NCI-H345 treated with DMSO at 0.1 percent for 48 hours (cell line): Measurements from ENCODE around the gene FNDC3B.

Source experiments
- DNase-seq: peaks from one replicate; lab custom pipeline; 2025; ENCODE audit not compliant: unreplicated experiment; lab: John Stamatoyannopoulos, UW

FNDC3B gene

GRCh38 chr3:172163320-172163719 is 123.9 kb downstream of the FNDC3B start:
- DNase-seq, result no peak

GRCh38 chr3:172164620-172165362 is 125.4 kb downstream of the FNDC3B start:
- DNase-seq, result no peak

DNA sequence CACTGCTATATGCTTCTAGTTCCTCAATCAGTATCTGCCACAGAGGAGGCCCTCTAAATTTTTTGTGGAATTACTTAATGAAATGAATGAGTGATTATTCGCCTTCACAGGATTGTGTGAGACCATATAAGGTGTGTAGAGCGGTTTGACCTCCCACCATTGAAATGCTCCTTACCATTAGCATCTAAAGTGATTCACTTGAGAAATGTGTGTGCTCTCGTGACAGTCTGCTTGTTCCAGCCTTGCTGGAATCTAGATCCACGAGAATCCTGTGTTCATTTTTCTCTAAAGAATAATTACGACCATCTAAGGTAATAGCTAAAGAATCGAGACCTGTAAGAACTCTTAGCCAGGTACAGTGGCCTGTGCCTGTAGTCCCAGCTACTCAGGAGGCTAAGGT is 126.9 kb downstream of the FNDC3B start:
- no peak for DNase-seq

DNA sequence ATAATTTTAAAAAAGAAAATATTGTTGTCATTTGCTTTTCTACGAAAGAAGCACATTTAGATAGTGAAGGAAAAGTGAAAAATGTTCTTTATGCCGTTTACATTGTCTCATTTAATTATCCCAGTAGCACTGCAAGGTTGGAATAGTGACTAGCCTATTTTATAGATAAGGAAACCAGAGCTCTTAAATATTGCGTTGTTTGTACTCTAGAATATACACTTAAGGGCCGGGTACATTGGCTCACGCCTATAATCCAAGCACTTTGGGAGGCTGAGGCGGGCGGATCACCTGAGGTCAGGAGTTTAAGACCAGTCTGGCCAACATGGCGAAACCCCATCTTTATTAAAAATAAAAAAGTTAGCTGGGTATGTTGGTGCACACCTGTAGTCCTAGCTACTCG is 127.5 kb downstream of the FNDC3B start:
- no peak for DNase-seq

- no peak for DNase-seq
These were observed 128.7 kb downstream of the FNDC3B start for GRCh38 chr3:172167892-172168648.

GRCh38 chr3:172170073-172170709 is 130.8 kb downstream of the FNDC3B start:
- no peak for DNase-seq

DNA sequence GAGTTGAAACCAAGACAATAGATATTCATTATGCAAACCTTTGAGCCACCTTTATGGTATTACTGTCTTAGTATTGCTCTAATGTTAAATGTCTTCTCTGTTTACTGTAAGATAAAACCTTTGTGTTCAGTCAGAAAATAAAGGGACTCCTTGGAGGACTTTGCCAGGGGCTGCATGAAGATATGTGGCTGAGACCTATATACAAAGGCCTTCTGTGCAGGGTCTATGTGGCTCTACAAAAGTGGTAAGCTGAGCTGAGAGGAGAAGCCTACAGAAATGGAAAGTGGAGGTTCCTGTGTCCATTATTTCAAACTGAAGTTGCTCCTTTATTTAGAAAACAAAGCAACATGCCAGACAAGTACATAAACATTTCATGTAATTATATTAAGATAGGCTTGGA is 131.5 kb downstream of the FNDC3B start:
- no peak for DNase-seq

DNA sequence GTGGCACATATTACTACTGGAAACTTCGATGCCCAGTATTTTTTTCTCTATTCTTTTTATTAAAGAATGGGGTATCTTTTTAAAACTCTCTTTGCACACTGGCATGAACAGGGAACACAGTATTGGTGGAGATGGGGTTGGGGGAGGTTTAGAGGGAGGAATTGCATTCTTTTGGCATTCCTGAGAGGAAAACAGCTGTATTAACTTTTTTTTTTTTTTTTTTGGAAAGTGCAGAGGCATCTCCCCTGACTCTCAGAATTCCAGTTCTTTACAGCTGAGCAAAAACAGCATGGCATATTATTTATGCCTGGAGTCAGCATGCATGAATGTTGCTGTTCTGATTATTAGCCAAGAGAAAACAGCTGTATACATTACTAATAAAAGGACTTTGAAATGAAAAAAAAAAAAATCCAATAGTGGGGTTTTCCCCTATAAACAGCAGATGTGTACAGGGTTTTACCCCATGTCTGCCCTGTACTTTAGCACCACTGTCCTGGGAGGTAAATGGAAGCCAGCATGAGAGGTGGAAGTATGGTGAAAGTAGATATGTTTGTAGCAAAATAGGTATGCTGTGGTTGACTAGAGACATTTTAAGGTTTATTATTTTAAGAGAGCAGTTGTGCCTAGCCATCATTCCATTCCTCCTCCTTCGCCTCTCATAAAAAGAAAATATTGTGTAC is 132.2 kb downstream of the FNDC3B start:
- no peak for DNase-seq

GRCh38 chr3:172173316-172174254 is 134.2 kb downstream of the FNDC3B start:
- no peak for DNase-seq

DNA sequence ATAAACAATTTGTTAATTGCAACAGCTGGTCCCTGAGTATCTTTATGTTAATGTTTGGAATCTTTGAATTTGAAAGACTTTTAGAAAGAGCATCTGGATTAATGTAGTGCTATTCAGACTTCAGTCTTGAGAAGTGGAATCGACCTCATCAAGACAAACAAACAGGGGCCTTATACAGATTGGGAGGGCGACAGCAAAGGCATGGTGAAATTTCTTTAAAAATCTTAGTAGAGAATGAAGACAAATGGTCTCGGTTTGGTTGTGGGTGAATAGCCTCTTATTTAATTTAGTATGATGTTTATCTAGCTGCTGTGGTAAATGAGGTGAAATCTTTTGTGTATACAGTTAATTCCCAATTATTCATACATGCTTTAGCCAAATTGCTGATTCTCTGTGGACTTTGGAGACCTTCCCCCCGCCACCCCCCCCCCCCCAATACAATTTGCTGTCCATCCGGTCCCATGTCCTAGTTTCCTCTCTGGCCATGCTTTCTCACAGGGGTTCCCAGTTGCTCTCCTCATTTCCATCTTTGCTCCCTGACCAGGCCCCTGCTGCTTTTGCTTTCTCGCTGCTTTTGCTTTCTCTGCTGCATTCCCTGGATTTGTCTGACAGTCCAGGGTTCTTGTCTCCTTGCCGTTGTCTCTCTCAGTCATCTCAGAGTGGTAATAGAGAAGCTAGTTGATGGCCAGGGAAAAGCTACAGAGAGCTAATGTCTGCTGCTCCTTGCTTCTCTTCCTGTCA is 135.3 kb downstream of the FNDC3B start:
- no peak for DNase-seq

DNA sequence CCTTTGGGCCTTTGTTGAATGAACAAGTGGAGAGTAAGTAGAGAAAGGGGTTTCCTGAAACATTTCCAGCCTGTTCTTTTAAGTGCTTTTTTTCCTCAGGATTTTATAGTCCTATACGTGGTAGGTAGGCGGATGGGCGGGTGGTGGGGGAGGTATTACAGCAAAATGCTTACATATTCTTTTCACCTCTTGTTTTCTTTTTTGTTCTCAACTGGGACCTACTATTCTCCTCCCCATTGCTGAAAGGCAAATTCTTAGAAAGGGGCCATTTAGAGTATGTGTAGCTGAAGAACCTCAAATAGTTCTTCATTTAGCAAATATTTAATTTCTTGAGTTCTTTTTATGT is 135.8 kb downstream of the FNDC3B start:
- no peak for DNase-seq

DNA sequence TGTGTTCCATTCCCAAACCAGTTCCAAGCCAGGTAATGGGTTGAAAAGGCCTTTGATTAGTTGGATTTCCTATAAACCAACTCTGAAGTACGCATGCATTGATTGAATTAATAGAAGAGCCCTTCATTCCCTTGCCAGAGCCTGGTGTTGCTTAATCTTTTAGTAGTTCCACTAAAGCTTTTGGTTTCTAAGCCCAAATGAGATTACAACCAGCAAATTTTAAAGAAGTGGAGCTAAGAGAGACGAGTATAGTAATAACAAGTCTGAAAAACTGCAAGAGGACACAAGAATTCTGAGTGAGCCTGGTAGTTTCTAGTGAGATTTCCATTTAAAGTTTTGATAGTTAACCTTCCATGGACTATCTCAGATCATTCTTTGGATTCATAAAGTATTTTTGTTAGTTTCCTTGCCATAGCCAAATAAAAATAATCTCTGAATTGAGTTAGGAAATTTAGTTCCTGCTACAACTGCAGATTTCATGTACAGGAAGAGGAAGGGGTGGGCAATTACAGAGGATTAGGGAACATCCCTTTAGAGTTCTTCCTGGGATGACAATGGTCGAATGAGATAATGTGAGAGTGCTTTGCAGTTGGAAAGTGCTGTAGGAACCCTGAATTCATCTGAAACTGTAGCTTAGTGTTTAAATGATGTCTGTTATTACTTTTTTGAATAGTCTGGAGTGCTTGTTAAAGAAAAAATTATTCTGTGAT is 136.8 kb downstream of the FNDC3B start:
- DNase-seq, result no peak

DNA sequence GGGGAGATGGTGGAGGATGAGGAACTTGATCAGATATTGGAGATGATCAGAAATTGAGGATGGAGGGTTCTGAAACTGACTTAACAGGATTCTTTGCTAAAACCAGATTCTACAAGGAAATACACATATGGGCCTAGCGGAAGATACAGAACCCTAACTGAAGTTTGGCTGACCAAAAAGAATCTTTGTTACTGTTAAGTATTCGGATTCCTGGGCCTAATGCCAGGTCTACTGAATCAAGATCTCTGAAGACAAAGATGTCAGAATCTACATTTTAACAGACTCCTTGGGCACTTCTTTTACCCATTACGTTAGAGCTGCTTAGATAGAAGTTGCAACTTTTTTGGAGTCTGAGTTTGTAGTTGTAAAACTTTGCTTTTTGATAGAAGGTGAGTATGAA is 137.7 kb downstream of the FNDC3B start:
- DNase-seq, result no peak

- DNase-seq, result no peak
These were observed 138.5 kb downstream of the FNDC3B start for GRCh38 chr3:172177803-172178316.

DNA sequence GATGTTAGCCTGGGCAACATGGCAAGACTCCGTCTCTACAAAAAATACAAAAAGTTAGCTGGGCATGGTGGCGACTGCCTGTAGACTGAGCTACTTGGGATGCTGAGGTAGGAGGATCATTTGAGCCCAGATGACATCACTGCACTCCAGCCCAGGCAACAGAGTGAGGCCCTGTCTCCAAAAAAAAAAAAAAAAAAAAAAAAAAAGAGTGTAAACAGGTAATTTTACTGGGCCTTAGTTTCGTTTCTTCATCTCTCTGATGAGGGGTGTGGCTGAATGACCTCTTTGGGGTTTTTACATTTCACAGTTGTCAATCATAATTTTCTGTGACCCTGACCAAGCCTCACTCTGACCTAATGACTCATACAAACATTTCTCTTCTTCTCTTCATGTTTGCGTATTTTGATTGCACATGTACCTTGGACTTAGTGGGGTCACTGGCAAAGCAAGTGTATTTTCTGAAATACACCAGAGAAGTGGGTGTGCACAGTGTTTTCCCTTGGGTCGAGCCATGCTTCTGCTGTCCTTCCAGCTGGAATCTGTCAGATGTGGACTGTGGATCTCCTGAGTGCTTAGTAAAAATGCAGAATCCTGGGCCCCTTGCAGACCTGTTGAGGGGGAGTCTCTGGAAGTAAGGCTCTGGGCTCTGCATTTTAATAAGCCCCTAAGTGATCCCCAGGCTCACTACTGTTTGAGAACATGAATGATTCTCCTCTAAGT is 140.5 kb downstream of the FNDC3B start:
- DNase-seq, result no peak

GRCh38 chr3:172180473-172180872 is 141.1 kb downstream of the FNDC3B start:
- no peak for DNase-seq

GRCh38 chr3:172181932-172182586 is 142.7 kb downstream of the FNDC3B start:
- no peak for DNase-seq

DNA sequence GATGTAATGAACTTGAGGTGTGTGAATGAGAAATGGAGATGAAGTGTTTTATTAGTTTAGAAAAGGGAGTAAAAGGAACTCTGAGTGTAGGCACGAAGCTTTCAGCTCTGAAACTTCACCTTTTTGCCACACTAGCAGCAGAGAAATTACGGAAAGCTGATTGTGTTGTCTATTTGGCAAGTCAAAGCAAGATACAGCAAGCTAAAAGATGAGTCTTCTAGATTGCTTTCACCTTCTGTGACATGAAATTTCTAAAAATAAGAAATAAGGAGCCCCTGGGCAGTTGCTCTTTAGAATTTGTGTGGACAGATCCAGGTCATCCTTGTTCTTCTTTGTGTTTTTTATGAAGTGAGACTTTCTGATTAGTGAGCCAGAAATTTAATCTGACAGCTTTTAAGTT is 143.4 kb downstream of the FNDC3B start:
- no peak for DNase-seq
